PC-9 (cell line): Measurements from ENCODE around the gene FAM83D.

Source experiments
- EZH2 ChIP-seq: fragments of 200-600 bp; sonication (generic); IDR thresholded peaks from 2 replicates; pipeline ENCODE4 v1.8.0; 2017; ENCODE audit warnings: antibody characterized with exemption, low read depth
- TF ChIP-seq, protein P1 (sequence below): fragments of 200-600 bp; sonication (generic); conservative IDR thresholded peaks from 2 replicates; pipeline ENCODE4 v1.6.1; 2017; ENCODE audit warnings: mixed run types, antibody characterized with exemption, mild to moderate bottlenecking, moderate library complexity

DNA sequence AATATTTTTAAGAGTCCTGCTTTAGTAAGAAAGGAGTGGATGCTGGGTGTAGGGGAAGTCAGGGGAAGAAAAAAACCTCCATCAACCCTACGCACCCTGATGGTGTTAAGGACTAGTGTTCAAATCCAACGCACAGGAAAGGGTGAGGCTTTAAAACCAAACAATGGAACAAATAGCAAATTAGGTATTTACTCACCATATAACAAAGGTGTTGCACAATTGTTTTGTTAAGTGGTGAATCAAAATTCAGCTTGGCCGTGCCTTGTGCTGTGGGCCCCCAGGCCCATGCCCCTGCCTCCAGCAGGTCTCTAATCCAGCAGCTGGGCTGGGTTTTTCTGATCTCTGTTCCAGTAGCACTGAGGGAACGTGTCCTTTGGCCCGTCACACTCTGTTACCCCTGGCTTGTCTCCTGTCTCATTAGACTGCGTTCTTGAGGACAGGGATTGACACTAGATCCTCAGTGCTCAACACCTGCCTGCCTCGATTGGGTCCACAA, 11.8 kb downstream of the FAM83D start:
- TF ChIP-seq, protein P1, sequence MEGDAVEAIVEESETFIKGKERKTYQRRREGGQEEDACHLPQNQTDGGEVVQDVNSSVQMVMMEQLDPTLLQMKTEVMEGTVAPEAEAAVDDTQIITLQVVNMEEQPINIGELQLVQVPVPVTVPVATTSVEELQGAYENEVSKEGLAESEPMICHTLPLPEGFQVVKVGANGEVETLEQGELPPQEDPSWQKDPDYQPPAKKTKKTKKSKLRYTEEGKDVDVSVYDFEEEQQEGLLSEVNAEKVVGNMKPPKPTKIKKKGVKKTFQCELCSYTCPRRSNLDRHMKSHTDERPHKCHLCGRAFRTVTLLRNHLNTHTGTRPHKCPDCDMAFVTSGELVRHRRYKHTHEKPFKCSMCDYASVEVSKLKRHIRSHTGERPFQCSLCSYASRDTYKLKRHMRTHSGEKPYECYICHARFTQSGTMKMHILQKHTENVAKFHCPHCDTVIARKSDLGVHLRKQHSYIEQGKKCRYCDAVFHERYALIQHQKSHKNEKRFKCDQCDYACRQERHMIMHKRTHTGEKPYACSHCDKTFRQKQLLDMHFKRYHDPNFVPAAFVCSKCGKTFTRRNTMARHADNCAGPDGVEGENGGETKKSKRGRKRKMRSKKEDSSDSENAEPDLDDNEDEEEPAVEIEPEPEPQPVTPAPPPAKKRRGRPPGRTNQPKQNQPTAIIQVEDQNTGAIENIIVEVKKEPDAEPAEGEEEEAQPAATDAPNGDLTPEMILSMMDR: no peak
- no peak for TF ChIP-seq EZH2
